GM21619 (cell line): ENCODE data around the gene SFPQ.
"Not testable (repeated sequence)": the region's sequence is repeated elsewhere in the genome, so short reads cannot be mapped to it uniquely, and the experiment has no call there.

Source experiments
- ATAC-seq: cut with Tn5 transposase; IDR thresholded peaks from one replicate; pipeline ENCODE4 v1.9.1; 2021; ENCODE audit not compliant: unreplicated experiment

The SFPQ gene

DNA sequence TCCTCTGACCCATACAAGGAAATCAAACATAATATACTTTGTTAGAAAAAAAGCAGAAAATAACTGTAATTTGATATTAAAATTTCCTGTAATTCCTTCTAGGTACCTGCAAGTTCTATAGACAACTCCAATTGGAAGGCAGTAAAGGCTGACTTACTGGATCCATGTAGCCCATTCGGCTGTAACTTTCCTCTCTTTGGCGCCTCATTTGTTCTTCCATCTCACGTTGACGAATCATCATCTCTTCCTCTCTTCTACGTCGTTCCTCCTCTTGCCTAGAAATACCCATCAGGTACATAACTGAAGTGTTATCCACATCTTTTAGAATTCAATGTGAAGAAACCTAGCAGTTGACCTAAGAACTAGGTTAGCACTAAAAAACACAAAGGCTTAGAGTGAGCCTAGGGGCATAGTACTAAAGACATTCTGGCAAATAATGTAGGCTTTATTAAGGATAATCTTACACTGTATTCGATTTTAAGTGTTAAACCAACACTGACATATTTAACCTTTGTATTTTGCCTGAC lies 5.1 kb downstream of the SFPQ start:
- no peak for ATAC-seq

DNA sequence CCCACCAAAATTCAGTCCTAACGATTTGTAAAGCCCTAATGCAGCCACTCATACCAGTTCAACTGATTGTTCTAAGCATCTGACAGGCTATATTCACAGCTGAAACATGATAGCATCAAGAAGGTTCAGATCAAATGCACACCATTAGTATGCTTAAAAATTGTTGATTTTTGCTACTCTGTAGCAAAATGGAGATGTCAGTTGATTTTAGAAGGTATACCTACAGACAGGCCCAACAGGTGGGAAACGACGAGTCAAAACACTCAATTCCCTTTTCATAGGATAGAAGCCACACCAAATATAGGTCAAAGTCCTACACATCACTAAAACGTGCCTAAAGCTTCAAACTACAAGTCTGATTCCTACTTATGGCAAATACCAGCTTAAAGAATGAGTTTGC lies 6.7 kb downstream of the SFPQ start:
- ATAC-seq, result no peak

DNA sequence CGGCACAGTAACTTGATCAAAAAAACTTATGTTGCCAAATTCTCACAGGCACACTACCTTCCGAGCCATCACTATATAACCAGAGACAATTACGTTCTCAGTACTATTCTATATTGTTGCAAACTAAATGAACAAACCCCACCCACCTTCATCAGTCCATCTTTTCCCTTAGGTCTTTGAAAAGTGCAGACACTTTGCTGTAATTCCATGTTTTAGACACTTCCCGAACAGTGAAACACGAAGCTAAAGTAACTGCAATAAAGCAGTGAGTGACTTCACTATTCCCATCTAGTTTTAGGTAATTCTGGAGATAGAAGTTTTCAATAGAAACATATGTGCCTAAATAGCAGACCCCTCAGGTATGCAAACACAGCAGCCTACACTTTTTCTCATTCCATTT lies 7.7 kb downstream of the SFPQ start:
- ATAC-seq, result no peak

DNA sequence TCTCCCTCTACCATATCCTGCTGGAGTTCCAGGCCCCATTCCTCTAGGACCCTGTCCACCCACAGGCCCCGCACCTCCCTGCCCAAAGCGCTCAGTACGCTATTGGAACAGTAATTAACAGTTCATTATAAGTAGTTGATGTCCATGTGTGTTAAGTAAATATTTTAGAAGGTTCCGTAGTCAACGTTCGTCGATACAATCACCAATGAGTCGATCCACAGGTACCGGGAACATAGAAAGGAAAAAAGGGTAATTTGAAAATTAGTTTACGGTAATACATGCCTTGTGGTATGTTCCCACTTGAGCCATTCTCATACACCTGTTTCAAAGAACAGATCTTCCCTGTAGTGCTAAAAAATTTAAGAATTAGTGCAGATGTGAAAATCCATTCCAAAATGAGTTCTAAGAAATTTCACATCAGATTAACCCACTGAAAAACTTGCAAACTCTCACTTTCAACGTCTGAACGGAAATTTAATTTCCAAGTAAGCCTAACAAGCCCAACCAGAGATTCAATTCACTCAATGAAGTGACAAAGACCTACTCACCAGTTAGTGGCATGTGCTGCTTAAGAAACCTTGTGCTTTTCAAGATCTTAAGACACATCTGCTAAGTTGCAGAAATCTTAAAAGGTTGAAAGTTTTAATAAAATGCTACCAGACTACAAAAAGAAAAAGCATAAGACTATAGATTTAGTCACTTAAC lies 8.3 kb downstream of the SFPQ start:
- no peak for ATAC-seq

DNA sequence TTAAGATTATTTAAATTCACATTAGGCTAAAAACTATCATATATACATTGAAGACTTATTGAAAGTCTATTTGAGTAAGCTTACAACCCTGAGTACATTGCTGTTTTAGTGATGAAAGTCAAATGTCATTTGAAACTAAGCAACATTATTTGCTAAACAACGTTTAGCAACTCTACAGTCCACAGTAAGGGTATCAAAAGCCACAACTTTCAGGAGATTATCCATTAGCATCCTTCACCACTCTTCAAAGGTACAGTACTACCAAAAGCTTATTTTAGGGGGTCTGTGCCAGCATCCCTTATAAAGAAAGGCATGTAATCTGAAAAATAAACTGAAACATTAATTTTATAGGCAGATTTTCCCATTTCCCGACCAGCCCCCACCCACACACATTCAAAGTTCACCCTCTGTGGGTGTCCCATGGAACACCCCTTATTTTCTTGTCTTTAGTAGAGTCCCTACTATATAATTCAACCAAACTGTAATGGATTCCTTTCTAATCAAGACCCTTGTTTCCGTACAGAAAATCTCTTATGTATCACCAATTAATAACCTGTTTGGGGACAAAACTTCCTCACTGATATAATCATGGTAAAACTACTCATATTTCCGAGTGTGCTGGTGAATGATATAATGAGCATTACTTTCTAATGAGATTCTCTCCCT lies 11.0 kb downstream of the SFPQ start:
- ATAC-seq, result no peak

DNA sequence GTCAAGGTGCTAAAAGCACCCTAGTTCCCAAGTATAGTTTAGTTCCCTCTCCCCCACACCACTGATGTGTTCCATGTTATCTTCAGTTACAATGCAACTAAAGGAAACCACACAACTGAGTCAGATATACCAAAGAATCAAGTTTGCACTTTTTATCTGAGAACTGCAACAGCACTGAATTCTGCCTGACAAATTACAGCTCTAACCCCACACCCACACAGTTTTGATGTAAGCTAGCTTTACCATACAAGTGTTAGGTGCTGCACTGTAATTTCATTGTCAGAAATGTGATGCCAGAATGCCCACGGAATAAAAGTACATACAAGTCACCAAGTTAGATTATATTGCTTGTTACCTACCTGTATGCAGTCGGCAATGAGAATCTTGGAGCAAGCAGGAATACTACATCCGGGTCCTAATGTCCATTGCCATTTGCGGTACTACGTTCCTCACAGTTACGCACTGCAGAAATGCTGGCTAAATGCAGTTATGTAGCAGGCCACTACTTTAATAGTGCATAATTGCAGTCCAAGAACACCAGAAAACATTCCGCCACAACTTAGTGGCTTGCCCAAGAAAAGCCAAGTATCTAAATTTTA lies 12.1 kb downstream of the SFPQ start:
- ATAC-seq, result no peak

DNA sequence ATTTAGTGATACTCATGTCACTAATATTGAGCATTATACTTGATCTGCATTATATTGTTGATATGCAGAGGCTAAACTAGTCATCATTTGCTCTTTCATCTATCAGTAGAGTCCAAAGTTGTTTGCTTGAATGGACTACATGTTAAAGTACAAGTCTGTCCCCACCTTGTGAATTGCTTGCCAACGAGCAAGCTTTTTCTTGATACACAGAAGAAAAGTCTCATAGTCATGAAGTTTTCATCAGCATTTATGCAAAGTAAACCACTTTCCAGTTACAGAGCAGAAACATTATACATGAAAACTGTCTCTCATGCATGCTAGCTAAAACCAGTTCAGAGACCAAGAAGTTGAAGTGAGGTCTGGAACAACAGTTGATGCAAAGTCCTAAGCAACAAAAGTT lies 13.0 kb downstream of the SFPQ start:
- ATAC-seq, result no peak

DNA sequence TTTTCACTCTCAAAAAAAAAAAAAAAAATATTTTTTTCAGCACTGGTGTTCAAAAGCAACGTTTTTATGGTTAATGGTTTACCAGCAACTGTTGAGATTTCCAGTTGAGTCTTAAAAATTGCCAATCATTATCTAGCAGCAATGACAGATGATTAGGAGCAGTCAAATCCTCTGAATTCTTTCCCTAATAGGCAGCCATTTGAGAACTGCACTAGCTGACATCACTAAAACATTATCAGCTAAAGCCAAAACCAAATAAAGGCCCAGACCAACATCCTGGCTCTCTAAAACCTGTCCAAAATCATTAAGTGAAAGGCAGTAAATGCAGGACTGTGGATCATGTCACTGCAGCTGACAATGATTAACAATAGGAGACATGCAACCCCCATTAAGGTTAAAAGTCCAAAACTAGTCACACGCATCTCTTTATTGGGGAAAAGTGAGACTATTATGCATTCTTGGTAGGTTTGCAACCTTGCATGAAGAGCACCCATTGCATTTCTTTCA lies 14.0 kb downstream of the SFPQ start:
- ATAC-seq, result no peak

DNA sequence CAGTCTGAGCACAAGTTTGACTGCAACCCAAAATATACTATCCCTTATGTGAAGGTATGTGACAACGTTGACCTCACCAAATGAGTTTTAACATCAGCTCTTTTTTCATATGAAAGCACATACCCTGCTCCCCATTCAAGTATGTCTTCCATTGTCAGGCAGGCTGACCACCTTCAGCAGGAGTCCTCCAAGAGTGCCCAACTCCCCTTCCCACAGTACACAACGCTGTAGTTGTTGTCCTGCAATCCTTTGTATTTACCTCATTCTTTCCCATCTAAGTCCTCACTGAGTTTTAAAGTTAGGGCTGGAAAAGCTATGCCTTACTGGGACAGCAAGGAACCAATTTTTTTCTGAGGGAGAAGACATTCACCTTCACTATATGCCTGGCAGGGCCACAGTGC lies 14.7 kb downstream of the SFPQ start:
- no peak for ATAC-seq

DNA sequence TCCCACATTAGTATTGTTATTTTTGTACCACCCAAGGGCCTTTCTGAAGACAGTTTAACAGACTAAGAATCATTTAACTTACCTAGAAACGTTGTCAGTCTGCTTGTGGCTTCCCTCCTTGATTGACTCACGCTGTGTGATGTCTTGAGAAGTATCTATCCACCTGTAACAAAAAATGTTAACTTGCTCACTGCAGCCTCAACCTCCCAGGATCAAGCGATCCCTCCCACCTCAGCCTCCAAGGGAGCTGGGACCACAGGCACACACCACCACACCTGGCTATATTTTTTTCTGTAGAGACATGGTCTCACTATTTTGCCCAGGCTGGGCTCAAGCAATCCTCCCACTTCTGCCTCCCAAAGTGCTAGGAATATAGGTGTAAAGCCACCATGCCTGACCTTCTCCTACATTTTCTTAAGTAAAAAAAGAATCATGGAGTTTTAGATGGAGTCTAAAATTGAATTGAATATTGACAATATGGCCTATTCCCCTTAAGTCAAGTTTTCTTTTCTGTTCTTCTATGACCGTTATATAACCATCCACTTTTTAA lies 15.6 kb downstream of the SFPQ start:
- no peak for ATAC-seq

DNA sequence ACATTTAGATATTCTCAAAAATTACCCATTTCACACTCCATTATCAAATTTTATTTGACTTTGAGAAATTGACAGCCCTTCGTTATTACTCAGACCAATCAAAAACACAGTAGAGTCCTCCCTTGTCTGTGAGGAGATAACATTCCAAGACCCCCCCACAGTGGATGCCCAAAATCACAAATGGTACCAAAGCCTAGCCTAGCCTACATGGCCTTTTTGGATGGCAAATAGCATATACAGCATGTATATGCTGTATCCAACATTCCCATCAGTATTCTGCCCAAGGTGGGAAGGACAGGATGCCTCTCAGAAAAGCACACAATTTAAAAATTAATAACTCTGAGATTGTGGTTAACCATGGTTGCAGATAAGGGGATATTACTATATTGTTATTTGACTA lies 17.3 kb downstream of the SFPQ start:
- ATAC-seq, result no peak

DNA sequence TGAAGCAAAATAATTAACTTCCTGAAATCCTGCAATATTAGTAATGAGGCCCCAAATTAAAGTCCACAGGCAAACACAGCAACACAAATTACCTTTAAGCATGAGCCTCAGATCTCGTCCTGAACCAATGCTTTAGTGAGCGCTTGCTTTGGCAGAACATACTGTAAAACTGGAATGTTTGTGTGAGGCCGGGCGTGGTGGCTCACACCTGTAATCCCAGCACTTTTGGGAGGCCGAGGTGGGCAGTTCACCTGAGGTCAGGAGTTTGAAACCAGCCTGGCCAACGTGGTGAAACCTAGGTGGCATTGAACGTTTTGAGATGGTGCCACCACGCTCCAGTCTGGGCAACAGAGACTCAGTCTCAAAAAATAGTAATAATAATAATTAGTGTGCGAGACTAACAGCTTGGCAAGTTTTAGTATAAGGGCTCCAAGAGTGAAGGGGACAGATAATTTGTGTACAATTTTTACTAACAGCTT lies 17.8 kb downstream of the SFPQ start:
- ATAC-seq, result no peak

DNA sequence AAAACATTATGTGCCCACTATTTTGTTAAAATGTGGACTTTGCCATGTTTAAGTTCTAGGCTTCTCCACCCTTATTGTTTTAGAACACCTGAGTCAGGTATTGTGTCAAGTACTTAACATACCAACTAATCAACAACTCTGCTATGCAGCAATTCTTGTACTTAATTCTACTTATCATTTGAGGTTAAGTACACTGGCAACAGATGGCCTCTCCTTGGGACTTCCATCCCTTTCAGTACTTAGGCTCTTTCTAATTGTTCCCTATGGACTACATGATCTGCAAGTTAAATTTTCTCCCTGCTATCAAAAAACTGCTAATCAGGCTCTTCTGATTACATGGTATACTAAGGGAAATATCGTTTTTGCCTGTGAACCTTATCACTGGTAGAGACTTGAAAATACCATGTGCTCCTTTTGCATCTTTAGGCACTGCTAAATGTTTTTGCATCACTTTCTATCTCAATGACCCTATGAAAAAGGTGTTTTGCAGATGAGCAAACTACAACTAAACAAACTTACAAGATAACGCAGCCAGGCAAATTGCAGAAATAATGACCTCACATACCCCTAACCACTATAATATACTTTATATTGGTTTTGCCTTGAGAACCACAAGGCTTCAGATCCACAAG lies 18.9 kb downstream of the SFPQ start:
- ATAC-seq, result no peak

DNA sequence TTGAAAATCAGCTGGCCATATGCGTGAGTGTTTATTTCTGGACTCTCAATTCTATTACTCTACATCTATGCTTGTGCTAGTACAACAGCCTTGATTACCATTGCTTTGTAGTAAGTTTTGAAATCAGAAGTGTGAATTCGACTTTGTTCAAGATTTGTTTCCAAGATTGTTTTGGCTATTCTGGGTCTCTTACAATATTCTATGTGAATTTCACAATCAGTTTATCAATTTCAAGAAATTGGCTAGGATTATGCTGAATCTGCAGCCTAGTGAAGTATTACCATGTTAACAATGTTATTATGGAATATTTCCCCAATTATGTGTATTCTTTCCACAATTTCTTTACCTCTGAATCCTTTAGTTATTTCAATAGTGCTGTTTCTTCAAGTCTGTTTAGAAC lies 19.5 kb downstream of the SFPQ start:
- ATAC-seq, result no peak

DNA sequence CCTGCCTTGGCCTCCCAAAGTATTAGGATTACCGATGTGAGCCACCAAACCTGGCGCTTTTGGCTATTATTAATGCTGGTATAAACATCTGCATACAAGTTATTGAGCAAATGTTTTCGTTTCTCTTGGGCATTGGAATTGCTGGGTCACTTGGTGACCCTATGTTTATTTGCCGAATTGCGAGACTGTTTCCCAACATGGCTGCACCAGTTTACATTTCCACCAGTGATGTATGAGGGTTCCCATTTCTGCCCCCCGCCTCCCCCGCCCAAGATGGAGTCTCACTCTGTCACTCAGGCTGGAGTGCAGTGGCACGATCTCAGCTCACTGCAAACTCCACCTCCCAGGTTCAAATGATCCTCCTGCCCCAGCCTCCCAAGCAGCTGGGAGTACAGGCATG lies 20.9 kb downstream of the SFPQ start:
- ATAC-seq, result no peak

DNA sequence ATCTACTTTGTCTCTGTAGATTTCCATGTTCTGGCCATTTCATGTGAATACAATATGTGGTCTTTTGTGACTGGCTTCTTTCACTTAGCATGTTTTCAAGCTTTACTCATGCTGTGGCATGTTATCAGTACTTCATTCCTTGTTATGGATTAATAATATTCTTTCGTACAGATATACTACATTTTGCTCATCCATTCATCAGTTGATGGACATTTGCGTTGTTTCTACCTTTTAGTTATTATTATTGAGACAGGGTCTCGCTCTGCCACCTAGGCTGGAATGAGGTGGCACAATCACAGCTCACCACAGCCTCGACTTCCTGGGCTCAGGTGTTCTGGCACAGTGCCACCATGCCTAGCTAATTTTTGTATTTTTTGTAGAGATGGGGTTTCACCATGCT lies 21.4 kb downstream of the SFPQ start:
- ATAC-seq, result no peak

DNA sequence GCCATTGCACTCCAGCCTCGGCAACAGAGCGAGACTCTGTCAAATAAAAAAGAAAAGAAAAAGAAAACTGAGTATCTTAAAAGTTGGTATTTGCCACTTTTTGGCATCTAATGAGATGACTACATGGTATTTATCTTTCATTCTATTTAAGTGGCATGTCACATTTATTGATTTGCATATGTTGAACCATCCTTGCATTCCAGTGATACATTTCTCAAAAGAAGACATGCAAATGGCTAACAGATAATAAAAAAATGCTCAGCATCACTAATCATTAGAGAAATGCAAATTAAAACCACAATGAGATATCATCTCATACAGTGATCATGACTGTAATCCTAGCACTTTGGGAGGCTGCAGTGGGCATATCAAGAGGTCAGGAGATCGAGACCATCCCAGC lies 28.1 kb downstream of the SFPQ start:
- no peak for ATAC-seq

DNA sequence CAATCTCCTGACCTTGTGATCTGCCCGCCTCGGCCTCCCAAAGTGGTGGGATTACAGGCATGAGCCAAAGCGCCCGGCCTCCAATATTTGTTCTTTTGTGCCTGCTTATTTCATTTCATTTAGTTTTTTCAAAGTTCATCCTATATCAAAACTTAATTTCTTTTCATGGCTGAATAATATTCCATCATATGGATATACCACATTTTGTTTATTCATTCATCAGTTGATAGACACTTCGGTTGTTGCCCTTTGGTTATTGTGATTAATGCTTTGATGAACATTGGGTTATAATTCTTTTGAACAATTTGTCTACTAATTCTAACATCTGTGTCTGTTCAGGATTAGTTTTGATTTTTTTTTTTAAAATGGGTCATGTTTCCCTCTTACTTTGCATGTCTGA lies 41.7 kb downstream of the SFPQ start:
- no peak for ATAC-seq

DNA sequence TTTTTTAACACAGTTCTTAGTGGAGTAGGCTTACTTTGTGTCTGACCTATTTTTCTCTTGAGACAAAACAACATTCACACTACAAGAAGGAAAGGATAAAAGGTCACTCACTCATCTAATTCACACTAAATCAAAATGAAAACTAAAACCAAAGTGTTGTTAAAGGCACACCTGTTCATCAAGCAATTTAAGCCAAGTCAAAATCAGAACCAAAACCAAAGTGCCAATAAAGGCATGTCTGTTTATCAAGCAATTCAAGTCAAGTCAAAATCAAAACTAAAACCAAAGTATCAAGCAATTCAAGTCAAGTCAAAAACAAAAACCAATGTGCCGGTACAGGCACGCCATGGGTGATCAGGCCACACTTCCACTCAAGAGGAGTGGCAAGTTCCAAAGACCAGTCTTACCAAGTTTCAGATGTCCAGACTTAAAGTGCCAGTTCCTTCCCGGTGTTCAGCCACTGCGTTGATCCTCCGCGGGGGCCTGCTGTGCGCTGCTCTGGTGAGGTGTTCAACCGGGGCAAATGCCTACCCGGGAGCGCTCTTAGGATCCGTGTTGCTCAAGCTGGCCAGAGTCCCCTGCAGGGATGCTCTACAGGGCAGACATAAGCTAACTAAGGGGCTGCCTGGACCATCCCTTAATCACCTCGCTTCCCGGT lies 46.9 kb downstream of the SFPQ start:
- not testable (repeated sequence) for ATAC-seq

DNA sequence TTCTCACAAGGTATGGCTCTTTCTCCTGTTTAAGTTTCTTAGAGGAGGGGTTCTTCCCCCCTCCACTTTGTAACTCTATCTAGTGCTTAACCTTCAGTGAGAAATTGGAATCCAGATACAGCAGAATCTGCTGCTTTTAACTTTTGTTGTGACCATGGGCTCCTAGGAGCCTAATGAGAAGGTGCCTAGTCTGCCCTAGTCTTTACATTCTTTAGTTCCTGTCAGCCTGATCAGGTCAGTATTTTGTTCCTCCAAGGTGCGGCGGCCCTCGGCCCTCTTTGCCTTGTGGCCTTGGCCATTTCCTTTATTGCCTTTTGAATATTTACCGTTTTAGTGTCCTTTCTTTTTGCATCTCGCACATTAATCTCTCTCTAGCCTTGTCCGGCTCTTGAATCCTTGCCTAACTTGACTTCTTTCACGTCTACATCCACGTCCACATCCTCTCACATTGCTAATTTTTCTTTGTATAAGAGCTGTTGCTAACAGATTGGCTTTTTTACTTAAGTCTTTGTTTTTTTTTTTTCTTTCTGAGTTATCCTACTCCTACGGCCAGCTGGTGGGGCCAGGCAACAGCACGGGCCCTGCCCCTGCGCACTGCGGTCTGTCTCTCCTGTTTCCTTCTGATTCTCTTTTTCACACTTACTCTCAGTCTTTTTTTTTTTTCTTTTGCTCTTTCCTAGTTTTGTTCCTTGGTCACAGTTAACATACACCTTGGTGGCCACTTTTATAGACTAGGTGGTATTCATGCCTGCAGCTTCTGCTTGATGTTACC lies 49.0 kb downstream of the SFPQ start:
- ATAC-seq, result no peak
